NCI-H510A treated with DMSO at 0.1 percent for 48 hours (cell line): Measurements from ENCODE around the gene FSCN2.

Experiments used
- DNase-seq: peaks from one replicate; lab custom pipeline; 2025; lab: John Stamatoyannopoulos, UW

Gene FSCN2

DNA sequence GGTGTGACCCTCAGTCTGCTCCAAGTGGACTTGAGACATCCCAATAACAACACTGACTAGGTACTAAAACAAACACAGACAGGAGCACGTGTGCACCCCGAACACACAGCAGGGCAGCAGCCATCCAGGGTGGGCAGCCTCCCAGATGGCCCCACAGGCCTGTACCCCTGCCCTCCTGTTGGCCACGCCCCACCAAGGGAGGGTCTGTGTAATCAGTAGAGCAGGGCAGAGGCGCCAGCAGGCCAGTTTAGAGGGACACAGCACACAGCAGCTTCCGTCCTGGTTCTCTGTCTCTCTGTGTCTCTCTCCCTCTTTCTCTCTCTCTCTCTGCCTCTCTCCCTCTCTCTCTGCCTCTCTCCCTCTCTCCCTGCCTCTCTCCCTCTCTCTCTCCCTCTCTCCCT, 37.0 kb upstream of the FSCN2 start:
- peak; percentile 23 for DNase-seq

DNA sequence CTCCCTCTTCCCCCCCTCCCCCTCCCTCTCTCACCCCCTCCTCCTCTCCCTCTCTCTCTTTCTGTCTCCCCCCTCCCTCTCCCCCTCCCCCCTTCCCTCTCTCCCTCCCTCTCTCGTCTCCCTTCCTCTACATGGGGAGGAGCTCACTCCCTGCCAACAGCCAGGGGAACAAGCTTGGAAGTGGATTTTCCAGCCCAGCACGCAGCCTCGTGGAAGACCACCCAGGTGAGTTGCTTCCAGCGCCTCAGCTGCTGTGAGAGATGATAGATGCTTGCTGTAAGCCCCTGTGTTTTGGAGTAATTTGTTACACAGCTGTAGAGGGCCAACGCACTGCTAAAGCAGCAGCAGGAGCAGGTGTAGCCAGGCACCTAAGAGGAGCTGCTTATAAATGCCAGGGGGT, 36.4 kb upstream of the FSCN2 start:
- DNase-seq = peak; percentile 50

DNA sequence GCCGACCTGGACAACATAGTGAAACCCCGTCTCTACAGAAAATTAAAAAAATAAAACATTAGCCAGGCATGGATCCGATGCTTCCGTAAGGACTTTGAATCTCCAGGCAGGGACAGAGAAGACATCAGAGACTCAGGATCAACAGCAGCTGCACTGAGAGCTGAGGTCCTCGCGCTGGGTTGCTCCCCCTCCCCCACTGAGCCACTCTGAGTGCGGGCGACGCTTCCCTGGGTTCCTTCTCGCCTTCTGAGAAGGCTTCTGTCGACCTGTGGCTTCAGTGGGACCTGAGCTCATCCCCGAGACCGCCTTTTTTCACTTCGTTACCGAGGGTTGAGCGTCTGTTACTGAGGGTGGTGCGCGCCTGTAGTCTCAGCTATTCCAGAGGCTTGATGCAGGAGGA, 36.0 kb upstream of the FSCN2 start:
- no peak for DNase-seq

DNA sequence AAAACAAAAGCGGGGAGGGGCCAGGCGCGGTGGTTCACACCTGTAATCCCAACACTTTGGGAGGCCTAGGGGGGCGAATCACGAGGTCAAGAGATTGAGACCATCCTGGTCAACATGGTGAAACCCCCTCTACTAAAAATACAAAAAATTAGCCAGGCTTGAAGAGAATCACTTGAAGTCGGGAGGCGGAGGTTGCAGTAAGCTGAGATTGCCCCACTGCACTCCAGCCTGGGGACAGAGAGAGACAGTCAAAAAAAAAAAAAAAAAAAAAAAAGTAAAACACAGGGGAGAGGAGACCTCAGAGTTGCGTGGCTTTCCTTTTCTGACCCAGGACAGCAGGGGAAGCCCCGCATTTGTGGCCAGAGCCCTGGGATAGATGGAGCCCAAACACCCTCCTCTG, 35.5 kb upstream of the FSCN2 start:
- no peak for DNase-seq

DNA sequence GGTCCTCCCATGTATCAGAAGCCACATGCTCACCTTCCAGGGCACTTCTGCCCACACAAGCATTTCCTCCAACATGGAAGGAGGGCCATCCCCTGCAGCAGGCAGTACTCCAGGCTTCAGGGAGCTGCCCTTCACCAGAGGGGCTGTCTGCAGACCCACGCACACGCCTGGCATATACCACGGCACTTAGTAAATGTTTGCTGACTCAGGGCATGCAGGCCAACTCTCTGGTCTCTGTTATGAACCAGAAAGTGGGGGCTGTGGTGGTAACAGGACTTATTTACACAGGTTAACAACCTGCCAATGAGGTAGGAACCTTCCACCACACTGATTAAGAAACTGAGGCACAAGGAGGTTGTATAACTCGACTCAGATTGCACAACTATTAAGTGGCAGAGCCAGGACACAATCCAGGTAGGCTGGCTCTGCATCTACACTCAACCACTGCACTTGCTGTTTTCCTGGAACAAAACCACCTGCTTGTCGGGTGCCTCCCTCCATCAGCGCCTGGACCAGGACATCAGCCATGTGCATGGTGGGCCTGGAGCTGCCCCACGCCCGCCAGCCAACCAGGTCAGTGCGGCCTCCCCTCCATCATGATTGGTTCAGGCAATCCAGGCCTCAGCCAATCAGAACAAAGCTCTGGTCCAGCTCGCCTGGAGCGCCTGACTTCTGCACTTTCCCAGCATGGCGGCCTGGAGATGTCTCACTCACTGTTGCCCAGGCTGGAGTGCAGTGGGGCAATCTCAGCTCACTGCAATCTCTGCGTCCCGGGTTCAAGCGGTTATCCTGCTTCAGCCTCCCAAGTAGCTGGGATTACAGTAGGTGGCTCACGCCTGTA, 34.8 kb upstream of the FSCN2 start:
- no peak for DNase-seq

DNA sequence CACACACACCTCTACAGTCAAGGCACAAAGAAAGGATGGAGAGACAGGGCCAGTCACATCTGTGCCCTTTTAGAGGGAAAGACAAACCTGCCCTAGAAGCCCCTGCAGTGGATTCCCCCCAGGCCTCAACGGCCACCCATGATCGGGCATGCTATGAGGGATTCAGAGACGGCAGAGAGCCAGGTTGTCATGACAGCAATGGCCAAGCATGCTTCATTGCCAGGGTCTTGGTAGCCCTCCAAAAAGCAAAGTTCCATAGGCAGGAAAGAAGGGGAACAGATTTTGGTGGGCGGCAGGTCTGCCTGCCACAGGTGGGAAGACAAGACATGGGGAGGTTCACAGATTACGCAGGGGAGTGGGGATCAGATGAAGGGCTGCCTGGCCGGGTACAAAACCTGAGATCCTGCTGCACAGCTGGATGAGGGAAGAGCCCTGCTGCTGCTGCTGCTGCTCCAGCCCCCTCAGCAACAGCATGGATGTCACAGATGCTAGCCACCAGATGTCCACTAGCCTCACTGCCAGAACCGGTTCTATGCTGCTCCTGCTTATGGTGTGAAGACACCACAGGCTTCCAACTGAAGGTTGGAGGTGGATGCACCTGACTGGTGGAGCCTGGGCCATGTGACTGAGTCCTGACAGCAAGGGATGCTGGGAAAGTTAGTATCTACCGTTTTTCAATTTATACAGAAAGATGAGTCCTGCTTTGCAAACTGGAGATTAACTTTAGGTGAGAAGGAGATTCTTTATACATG, 33.4 kb upstream of the FSCN2 start:
- DNase-seq = peak; percentile 71

DNA sequence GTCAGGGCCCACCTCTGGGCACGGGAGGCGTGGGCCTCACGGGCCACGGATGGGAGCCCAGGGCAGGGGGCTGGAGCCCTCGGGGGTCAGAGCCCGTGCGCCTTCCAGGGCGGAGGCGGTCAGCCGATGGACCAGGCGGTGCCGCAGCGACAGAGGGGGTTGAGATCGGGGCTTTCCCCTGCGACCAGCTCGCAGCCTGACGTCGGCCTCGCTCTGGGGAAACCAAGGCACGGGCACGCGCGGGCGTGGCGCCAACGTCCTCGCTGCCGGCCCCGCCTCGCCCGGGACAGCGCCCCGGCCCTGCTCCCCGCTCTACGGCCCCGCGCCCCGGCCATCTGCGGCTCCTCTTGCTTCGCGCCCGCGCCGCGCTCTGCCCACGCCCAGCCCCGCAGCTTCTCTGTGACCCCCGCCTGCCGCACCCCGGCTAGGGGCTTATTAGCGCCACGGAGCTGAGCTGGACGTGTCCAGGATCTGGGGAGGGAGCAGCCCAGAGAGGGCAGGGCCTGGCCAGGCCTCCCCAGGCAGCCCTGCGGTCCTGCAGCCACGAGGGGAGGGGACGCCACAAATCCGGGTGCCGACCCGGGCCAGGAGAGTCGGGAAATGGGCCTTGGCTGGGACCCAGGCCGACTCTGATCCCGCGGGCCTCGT, 29.1 kb upstream of the FSCN2 start:
- DNase-seq = no peak

DNA sequence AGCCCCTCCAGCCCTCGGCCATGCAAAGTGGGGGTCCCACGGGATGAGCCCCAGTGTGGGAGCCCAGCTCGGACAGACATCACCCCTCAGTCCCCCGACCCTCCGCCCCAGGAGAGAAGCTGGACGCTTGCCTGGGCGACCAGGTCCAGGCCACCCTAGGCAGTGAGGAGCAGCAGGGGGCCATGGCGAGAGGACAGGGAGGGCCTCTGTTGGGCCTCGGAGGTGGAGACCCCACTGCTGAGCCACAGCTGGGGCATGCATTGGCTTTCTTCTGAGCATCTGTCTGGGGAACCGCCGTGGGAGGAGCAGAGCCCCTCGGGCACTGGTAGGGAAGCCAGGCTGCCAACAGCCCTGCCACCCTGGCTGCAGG, 28.6 kb upstream of the FSCN2 start:
- no peak for DNase-seq

DNA sequence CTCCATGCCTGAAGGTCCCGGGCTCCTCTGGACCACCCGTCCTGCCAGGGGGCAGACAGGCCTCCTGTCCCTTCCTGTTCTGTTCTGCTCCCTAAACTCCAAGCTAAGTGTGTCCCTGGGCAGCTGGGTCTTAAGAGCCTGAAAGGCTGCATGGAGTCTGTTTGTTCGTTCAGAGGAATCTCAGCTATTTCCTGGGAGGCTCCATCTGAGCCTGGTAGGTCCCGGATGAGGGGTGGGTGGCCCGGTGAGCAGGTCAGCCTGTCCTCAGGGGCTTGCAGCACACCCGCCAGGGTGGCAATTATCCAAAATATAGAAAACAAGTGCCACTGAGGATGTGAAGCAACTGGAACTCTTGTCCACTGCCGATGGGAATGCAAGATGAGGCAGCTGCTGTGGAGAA, 28.1 kb upstream of the FSCN2 start:
- DNase-seq = no peak

DNA sequence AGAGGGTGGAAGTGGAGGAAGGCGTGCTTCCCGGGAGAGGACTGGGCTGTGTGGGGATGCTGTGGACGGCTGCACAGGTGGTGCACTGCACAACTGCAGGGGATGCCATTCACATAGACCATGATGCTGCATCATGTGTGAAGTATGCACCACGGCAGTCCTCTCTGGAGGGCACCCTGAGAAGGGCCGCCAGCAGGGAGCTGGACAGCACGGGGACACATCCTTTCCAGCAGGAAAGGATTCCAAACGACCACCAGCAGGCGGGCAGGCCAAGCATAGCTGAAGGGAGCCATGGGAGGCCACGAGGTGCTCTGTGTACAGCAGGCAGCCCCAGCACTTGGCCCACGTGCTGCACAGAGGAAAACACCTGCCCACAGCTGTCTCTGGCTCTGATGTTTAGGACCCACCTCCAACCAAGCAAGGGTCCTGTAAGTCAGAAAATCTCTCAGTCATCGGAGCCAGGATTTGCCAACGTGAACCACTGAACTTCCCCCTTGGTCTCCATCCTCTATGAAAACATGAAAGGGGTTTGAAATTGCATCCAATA, 25.6 kb upstream of the FSCN2 start:
- no peak for DNase-seq

DNA sequence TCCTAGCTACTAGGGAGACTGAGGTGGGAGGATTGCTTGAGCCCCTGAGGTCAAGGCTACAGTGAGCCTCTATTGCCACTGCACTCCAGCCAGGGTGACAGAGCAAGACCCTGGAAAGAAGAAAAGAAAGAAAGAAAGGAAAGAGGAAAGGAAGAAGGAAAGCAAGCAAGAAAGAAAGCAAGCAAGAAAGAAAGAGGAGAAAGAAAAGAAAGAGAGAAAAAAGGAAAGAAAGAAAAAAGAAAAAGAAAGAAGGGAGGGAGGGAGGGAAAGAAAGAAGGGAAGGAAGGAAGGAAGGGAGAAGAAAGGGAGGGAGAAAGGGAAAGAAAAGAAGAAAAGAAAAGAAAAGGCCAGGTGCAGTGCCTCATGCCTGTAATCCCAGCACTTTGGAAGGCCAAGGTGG, 24.6 kb upstream of the FSCN2 start:
- DNase-seq = no peak

DNA sequence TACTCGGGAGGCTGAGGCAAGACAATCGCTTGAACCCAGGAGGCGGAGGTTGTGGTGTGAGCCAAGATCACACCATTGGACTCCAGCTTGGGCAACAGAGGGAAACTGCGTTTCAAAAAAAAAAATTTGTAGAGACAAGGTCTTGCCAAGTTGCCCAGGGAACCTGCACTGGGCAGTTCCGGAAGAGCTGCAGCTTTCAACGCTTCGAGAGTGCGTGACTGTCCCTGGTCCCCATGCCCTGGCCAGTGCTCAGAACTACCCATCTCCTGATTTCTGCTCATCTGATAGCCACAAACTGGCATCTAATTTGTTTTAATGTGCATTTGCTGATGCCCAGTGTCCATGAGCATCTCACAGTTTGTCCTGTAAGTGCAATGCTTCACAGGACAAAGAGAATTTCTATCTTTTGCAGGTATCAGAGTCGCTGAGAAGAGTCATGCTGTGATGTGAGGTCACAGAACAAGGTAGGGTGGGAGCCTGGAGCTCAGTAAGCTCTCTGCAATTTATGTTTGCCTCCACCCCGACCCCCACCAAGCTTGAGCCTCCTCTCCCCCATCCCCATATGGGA, 19.5 kb upstream of the FSCN2 start:
- DNase-seq = peak; percentile 35

DNA sequence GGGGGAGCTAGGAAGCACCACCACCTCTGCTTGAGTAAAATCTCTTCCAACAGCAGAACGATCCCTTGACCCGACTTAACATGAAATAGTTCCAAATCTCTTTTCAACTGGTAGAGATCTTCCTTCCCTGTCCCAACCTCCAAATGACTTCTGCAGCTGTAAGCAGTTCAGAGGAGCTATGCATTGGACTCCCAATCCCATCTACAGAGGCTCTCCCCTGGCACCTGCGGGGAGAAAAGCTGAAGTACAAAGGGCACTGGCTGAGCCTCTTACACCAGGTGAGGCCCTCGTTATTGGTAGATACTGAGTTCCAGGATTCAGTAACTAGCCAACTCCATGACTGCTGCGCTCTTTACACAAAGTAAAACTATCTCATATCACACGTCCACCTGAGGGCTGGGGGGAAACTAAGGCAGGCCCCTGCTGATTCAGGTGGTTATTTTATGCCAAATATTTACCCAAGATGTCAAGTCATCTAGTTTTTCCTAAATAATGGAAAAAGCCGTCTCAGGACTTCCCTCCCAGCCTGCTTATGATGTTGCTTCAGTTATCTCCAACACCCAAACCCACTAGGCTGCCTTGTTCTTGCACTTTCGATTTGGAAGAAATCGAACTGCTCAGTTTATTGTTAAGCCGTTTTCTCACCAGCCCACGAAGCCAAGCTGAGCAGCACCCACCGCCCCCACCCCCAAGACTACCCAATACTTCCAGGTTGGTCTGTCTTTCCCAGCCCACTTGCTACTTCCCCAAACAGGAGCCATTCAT, 18.8 kb upstream of the FSCN2 start:
- DNase-seq = peak; percentile 28

DNA sequence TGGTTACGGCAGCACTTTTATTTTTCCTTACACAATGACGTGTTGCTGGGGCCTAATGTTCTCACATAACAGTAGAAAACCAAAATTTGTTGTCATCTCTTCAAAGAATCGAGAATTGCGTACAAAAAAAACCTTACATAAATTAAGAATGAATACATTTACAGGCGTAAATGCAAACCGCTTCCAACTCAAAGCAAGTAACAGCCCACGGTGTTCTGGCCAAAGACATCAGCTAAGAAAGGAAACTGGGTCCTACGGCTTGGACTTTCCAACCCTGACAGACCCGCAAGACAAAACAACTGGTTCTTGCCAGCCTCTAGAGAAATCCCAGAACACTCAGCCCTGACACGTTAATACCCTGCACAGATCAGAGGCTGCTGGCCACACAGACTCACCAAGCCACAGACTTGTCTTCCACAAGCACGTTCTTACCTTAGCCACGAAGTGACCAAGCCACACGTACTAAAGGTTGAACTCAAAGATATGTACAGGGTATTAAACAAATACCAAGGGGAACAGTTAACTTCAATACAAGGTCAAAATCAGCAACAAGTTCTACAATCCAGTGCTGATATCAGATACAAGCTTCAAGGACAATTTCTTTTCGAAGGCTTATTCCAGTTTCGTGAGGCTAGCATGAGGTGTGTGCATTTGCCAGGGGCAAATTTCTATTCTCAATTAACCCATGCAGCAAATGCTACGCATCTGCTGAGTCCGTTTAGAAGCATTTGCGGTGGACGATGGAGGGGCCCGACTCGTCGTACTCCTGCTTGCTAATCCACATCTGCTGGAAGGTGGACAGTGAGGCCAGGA, 18.0 kb upstream of the FSCN2 start:
- DNase-seq = no peak

DNA sequence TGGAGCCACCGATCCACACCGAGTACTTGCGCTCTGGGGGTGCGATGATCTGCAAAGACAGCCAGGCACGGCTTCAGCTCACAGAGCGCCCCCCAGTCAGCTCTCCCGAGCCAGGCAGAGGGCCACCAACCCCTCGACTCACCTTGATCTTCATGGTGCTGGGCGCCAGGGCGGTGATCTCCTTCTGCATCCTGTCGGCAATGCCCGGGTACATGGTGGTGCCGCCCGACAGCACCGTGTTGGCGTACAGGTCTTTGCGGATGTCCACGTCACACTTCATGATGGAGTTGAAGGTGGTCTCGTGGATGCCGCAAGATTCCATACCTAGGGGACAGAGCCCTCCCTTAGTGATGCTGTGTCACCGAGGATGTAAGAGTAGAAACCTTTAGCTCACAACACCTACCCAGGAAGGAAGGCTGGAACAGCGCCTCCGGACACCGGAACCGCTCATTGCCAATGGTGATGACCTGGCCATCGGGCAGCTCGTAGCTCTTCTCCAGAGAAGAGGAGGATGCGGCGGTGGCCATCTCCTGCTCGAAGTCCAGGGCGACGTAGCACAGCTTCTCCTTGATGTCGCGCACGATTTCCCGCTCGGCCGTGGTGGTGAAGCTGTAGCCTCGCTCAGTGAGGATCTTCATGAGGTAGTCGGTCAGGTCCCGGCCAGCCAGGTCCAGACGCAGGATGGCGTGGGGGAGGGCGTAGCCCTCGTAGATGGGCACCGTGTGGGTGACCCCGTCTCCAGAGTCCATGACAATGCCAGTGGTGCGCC, 17.2 kb upstream of the FSCN2 start:
- DNase-seq = no peak

DNA sequence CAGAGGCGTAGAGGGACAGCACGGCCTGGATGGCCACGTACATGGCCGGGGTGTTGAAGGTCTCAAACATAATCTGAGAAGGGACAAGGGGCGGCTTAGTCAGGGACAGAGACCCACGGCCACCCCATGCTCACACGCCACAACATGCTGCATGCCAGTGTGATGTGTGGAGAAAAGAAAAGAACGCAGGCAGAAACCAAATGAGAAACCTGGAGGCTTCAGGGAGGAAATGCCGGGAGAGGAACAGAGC, 16.7 kb upstream of the FSCN2 start:
- DNase-seq = no peak

DNA sequence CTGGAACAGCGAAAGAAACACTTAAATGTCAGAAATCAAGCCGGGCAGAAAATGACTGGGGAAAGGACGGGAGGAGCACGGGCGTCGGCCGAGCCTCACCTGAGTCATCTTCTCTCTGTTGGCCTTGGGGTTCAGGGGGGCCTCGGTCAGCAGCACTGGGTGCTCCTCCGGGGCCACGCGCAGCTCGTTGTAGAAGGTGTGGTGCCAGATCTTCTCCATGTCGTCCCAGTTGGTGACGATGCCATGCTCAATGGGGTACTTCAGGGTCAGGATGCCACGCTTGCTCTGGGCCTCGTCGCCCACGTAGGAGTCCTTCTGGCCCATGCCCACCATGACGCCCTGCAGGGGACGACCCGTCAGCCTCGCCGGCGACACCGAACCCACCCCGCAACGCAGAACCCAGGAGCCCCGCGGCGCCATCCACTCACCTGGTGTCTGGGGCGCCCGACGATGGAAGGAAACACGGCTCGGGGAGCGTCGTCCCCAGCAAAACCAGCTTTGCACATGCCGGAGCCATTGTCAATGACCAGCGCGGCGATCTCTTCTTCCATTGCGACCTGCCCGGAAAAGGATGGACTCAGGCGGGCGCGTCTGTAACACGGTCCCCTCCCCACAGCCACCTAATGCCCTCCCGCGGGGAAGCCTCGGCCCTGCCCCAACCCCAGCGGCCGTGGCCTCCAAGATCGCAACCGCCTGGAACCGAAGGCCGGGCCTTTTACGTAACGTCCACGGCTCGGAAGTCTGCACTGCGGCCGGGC, 16.2 kb upstream of the FSCN2 start:
- DNase-seq = no peak

DNA sequence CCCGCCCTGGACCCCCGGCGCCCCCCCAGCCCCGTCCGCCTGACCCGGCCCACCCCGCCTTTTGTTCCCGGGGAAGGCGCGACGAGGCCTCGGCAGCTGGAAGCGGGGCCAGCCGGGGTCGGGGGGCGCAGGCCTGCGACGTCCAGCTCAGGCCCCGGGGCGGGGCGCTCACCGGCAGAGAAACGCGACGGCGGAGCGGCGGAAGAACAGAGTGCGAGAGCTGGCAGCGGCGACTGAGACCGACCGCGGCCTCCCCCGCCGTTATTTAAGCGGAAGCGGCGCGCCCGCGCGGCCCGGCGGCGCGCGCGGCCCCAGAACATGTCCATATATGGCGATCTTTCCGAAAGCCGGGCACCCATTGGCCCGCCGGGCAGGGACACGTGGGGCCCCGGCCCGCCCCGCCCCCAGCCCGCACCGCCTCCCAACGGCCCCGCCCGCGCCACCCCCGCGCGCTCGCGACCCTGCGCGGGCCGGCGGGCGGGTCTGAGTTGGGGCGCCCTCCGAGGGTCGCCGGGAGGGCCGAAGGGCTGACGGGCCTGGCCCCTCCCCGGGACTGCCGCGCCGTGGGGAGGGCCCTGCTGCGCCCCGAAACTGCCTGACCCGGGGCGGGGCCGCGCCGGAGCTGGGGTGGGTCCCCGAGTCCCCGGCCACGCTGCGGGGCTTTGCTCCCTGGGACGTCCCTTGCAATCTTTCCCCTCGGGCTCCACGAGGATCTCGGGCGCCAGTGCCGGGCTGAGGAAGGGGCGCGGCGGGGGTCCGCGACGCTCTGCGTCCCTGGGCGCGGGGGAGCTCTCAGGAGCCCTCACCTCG, 15.4 kb upstream of the FSCN2 start, which contains the start of gene ACTG1:
ACTG1 (minus strand) TSS at position 238 of the 810 bp plus-strand sequence. CDS start 445 bp downstream, outside the sequence.
- peak; percentile 86 for DNase-seq

DNA sequence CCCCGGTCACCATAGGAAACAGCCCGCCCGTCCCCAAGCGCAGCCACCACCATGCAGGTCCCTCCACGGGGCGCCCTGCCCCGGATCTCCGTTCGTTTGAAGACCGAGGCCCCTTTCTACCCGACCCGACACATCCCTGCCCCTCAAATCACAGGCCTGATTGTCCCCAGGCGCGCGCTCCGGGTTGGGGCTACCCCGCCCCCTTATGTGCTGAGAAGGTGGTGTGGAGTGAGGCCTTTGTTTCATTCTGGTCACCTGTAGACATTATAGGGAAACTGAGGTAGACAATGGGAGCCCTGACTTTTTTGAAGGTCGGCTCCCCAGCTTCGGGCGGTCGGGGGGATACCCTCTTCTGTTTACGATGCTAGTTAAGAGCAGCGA, 14.8 kb upstream of the FSCN2 start:
- DNase-seq = peak; percentile 60
